Skeletal muscle tissue (tissue), 4 donors: Measurements from ENCODE around the gene EFCAB6. TPM values are rescaled to one million over a fixed set of nuclear protein-coding genes. Genes with fewer than 3 reads are reported as not detected.

ENCODE experiments used
- H3K27ac ChIP-seq: one replicate; pipeline ENCODE4 v1.7.0; 2013; ENCODE audit warnings: mild to moderate bottlenecking, low read depth, low read length, inconsistent platforms
- H3K27me3 ChIP-seq, 3 donors: one replicate each; pipeline ENCODE4 v1.7.0; 2013; ENCODE audit warnings: low read length in 3 of 3; ENCODE audit not compliant: control insufficient read depth in 3 of 3, insufficient read depth in 3 of 3
- H3K36me3 ChIP-seq, 3 donors: one replicate each; pipeline ENCODE4 v1.7.0; 2013; ENCODE audit warnings: low read length in 3 of 3; ENCODE audit not compliant: control insufficient read depth in 3 of 3, insufficient read depth in 3 of 3
- H3K4me1 ChIP-seq, 3 donors: one replicate each; pipeline ENCODE4 v1.7.0; 2013; ENCODE audit warnings: low read length in 3 of 3, mild to moderate bottlenecking in 3 of 3; ENCODE audit not compliant: control insufficient read depth in 3 of 3, insufficient read depth in 3 of 3
- H3K4me3 ChIP-seq, 3 donors: one replicate each; pipeline ENCODE4 v1.7.0; 2013; ENCODE audit warnings: low read length in 3 of 3
- H3K9ac ChIP-seq, 3 donors: one replicate each; pipeline ENCODE4 v1.7.0; 2013; ENCODE audit warnings: low read length in 3 of 3, mild to moderate bottlenecking in 3 of 3, moderate library complexity in 2 of 3, low read depth in 1 of 3
- H3K9me3 ChIP-seq, 3 donors: one replicate each; pipeline ENCODE4 v1.7.0; 2013; ENCODE audit warnings: low read length in 3 of 3; ENCODE audit not compliant: control insufficient read depth in 3 of 3
- total RNA-seq: library from RNA; depleted of rRNA; stranded (reverse); fragments of >200 nt; gene quantifications from one replicate; pipeline ENCODE4 v1.2.3, GENCODE V29; 2014
- donor health status: Osteomylitis.

Gene EFCAB6
- total RNA-seq, 1 donor from 2014 or later = 1.6 TPM

DNA sequence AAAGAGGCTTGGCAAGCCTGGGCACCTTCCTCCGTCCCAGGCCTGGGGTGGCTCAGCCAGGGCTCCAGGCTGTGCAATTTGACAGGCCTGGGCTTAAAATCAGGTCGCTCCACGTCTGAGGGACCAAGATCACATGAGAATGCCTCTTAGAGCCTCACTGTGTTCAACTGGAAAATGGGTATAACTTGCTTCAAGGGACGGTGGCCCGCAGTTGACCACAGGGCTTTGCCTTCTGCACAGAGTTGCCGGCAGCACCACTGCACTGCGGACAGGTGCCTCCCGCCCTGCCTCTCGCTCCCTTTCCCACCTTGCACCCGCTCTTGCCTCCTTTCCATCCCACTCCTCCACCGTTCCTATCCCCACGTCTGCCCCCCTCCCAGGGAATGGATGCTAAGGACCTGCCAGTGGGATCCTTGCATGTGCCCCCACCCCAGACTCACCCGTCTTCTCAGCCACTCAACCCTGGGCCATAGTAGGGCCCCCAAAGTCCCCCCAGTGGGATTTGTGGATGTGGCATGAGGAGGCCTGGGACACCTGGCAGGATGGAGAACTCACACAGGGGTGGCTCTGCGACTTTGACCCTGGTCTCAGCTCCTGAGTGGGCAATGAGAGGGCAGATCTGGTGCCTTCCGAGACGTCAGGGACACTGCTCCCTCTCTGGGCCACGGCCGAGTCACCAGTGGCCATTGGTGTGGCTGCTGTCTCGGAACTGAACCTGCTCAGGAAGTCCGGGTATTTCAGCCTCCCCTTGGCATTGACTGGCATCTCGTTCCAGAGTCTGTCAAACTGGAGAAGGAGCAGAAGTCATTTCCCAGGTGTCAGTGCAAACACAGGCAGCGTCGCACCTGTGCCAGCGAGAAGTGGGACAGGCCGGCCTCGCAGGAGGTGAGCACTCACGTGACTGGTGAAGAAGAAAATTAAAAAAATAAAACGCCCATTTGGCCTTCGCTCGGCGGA, 272.3 kb downstream of the EFCAB6 start:
- Histone ChIP-seq H3K4me1 (no peaks in the 10 kb centered on the region), H3K36me3 (no peaks in the 10 kb centered on the region), H3K4me3 (no peak overlapping the region), H3K27me3 (peaks cover 0 to 19% (median 12%) of the 10 kb centered on the region in 3 donors), H3K9ac (no peak overlapping the region), H3K27ac (no peak overlapping the region), H3K9me3 (peaks cover 0 to 2% (median 0%) of the 10 kb centered on the region in 3 donors)

GRCh38 chr22:43537019-43537585, 275.0 kb downstream of the EFCAB6 start:
- peaks cover 0 to 11% (median 9%) of the 10 kb centered on the region in 3 donors for H3K27me3 ChIP-seq
- H3K4me3 ChIP-seq = no peak overlapping the region
- H3K9ac ChIP-seq = no peak overlapping the region
- H3K4me1 ChIP-seq = no peaks in the 10 kb centered on the region
- peaks cover 0 to 2% (median 0%) of the 10 kb centered on the region in 3 donors for H3K9me3 ChIP-seq
- no peak overlapping the region for H3K27ac ChIP-seq
- no peaks in the 10 kb centered on the region for H3K36me3 ChIP-seq

DNA sequence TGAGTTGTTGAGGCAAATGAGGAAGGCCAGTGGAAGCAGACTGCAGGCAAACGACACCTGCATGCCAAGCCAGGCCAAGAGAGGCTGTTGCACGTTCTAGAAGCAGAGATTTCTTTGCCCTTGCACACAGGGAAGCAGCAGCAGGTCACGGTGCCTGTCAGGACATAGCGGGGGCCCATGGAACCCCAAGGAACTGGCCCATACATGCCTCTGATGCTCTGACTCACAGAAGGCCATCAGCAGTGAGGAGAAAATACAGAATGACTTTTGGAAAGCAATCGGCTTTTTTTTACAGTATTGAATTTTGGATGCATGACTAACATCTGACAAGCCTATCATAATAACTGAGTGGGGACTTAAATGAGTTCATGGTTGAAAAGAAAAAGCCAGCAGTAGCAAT, 276.4 kb downstream of the EFCAB6 start:
- Histone ChIP-seq H3K27me3 (peaks cover 0 to 5% (median 5%) of the 10 kb centered on the region in 3 donors), H3K9me3 (peaks cover 0 to 2% (median 0%) of the 10 kb centered on the region in 3 donors), H3K27ac (no peak overlapping the region), H3K36me3 (no peaks in the 10 kb centered on the region), H3K4me3 (no peak overlapping the region), H3K4me1 (no peaks in the 10 kb centered on the region), H3K9ac (no peak overlapping the region)

DNA sequence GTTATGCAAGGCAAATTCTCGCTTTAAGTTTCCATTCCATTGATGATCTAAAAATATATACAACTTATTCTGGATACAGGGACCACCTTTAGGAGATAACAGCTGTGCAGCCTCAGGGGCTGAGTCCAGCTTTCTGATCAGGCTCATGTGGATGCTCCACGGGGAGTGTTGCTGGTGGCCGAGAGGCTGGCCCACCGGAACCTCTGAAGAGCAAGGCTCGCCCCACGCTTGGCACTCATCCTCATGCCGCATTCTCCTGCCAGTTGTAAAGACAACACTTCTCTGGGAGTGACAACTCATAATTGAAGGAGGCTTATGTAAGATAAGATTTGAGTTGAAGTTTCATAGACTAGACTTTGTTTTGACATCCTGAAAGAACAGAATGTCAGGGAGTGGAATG, 276.8 kb downstream of the EFCAB6 start:
- Histone ChIP-seq H3K4me1 (no peaks in the 10 kb centered on the region), H3K27ac (no peak overlapping the region), H3K9me3 (peaks cover 0 to 2% (median 0%) of the 10 kb centered on the region in 3 donors), H3K36me3 (no peaks in the 10 kb centered on the region), H3K9ac (no peak overlapping the region), H3K4me3 (no peak overlapping the region), H3K27me3 (peaks cover 0 to 6% (median 6%) of the 10 kb centered on the region in 3 donors)

- Histone ChIP-seq H3K36me3 (no peaks in the 10 kb centered on the region), H3K27ac (no peak overlapping the region), H3K4me3 (no peak overlapping the region), H3K4me1 (no peaks in the 10 kb centered on the region), H3K9ac (no peak overlapping the region), H3K9me3 (peaks cover 0 to 2% (median 0%) of the 10 kb centered on the region in 3 donors), H3K27me3 (peaks cover 0 to 8% (median 7%) of the 10 kb centered on the region in 3 donors)
Measured at GRCh38 chr22:43534916-43535315, 277.2 kb downstream of the EFCAB6 start.

GRCh38 chr22:43533656-43534428, 278.3 kb downstream of the EFCAB6 start:
- Histone ChIP-seq H3K9me3 (peaks cover 0 to 2% (median 0%) of the 10 kb centered on the region in 3 donors), H3K9ac (no peak overlapping the region), H3K4me1 (no peaks in the 10 kb centered on the region), H3K27me3 (peaks cover 0 to 15% (median 6%) of the 10 kb centered on the region in 3 donors), H3K27ac (no peak overlapping the region), H3K36me3 (no peaks in the 10 kb centered on the region), H3K4me3 (no peak overlapping the region)

DNA sequence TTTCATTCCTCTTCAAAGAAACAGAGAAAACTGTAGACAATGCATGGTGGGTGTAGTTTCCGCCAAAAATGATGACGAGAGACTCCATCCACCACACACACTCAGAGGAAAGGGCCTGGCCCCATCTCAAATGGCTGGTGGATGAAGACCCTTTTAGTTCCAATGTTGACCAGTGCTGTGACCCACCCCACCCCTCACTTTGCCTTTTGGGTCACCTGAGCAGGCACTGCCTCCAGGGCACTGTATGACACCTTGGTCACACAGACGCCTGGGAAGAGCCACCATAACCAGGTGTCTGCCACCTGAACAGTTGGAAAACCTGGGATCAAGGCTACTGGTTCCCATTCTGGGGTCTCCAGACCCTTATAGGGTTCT, 279.0 kb downstream of the EFCAB6 start:
- H3K36me3 ChIP-seq = no peaks in the 10 kb centered on the region
- peaks cover 0 to 2% (median 0%) of the 10 kb centered on the region in 3 donors for H3K9me3 ChIP-seq
- no peak overlapping the region for H3K4me3 ChIP-seq
- H3K27me3 ChIP-seq = peaks cover 0 to 13% (median 6%) of the 10 kb centered on the region in 3 donors
- H3K9ac ChIP-seq = no peak overlapping the region
- H3K27ac ChIP-seq = no peak overlapping the region
- no peaks in the 10 kb centered on the region for H3K4me1 ChIP-seq

GRCh38 chr22:43532301-43533155, 279.6 kb downstream of the EFCAB6 start:
- H3K9me3 ChIP-seq = peaks cover 0 to 2% (median 0%) of the 10 kb centered on the region in 3 donors

GRCh38 chr22:43531651-43532050, 280.5 kb downstream of the EFCAB6 start:
- Histone ChIP-seq H3K4me3 (no peak overlapping the region), H3K27me3 (peaks cover 7 to 27% (median 16%) of the 10 kb centered on the region in 3 donors), H3K9ac (no peak overlapping the region), H3K36me3 (no peaks in the 10 kb centered on the region), H3K27ac (no peak overlapping the region), H3K4me1 (no peaks in the 10 kb centered on the region), H3K9me3 (no peaks in the 10 kb centered on the region)

More at GRCh38 chr22:43532301-43533155, 279.6 kb downstream of the EFCAB6 start:
- H3K27me3 ChIP-seq = peaks cover under 1 to 18% (median 9%) of the 10 kb centered on the region in 3 donors
- no peaks in the 10 kb centered on the region for H3K4me1 ChIP-seq
- no peak overlapping the region for H3K4me3 ChIP-seq
- H3K27ac ChIP-seq = no peak overlapping the region
- H3K36me3 ChIP-seq = no peaks in the 10 kb centered on the region
- H3K9ac ChIP-seq = no peak overlapping the region
